ENCODE measurements around the gene STAC3.

STAC3 gene

GRCh38 chr12:57210461-57210860 is 40.5 kb downstream of the STAC3 start:
- DNase-seq (ENCODE audit: low spot score) = no peak

- DNase-seq (ENCODE audit: low spot score) = no peak
These were observed 41.1 kb downstream of the STAC3 start for GRCh38 chr12:57209916-57210315.

- DNase-seq (ENCODE audit: low spot score) = no peak
These were observed 42.2 kb downstream of the STAC3 start for GRCh38 chr12:57208631-57209282.

- no peak for DNase-seq (ENCODE audit: low spot score)
These were observed 43.0 kb downstream of the STAC3 start for GRCh38 chr12:57207731-57208630.

- no peak for DNase-seq (ENCODE audit: low spot score)
These were observed 45.1 kb downstream of the STAC3 start for GRCh38 chr12:57205931-57206330.

GRCh38 chr12:57205186-57205585 is 45.8 kb downstream of the STAC3 start:
- DNase-seq (ENCODE audit: low spot score) = no peak

- DNase-seq (ENCODE audit: low spot score) = no peak
These were observed 46.5 kb downstream of the STAC3 start for GRCh38 chr12:57204454-57204853.

- no peak for DNase-seq (ENCODE audit: low spot score)
These were observed 47.2 kb downstream of the STAC3 start for GRCh38 chr12:57203791-57204190.

- no peak for DNase-seq (ENCODE audit: low spot score)
These were observed 47.8 kb downstream of the STAC3 start for GRCh38 chr12:57203201-57203600.

GRCh38 chr12:57202321-57202720 is 48.7 kb downstream of the STAC3 start:
- no peak for DNase-seq (ENCODE audit: low spot score)

- no peak for DNase-seq (ENCODE audit: low spot score)
These were observed 49.4 kb downstream of the STAC3 start for GRCh38 chr12:57201631-57202030.

- no peak for DNase-seq (ENCODE audit: low spot score)
These were observed 49.8 kb downstream of the STAC3 start for GRCh38 chr12:57201219-57201618.

- DNase-seq (ENCODE audit: low spot score) = no peak
These were observed 50.5 kb downstream of the STAC3 start for GRCh38 chr12:57200497-57200896.

- no peak for DNase-seq (ENCODE audit: low spot score)
These were observed 51.8 kb downstream of the STAC3 start for GRCh38 chr12:57199191-57199590.

GRCh38 chr12:57198329-57198728 is 52.7 kb downstream of the STAC3 start:
- no peak for DNase-seq (ENCODE audit: low spot score)

- DNase-seq (ENCODE audit: low spot score) = no peak
These were observed 54.0 kb downstream of the STAC3 start for GRCh38 chr12:57196956-57197355.

- no peak for DNase-seq (ENCODE audit: low spot score)
These were observed 54.5 kb downstream of the STAC3 start for GRCh38 chr12:57196439-57196838.

- no peak for DNase-seq (ENCODE audit: low spot score)
These were observed 55.2 kb downstream of the STAC3 start for GRCh38 chr12:57195611-57196371.

GRCh38 chr12:57195186-57195585 is 55.8 kb downstream of the STAC3 start:
- DNase-seq (ENCODE audit: low spot score) = no peak

- DNase-seq (ENCODE audit: low spot score) = no peak
These were observed 56.7 kb downstream of the STAC3 start for GRCh38 chr12:57194253-57194652.

GRCh38 chr12:57193706-57194245 is 57.2 kb downstream of the STAC3 start:
- no peak for DNase-seq (ENCODE audit: low spot score)

Measured in germinal center (tissue), 1 donor.